A673 (cell line): ENCODE data around the gene PCYT1A. TPM values are rescaled to one million over a fixed set of nuclear protein-coding genes. Genes with fewer than 3 reads are reported as not detected.

Experiments used
- BruUV-seq: library from RNA; stranded (reverse); fragments of 400-500 nt; replicated peaks from 2 replicates; lab custom pipeline; 2021; lab: Mats Ljungman, UMichigan
- CTCF ChIA-PET: fragments of 300-600 bp; sonication (Branson Sonifier 250); formaldehyde crosslinking; loops from one replicate; lab custom pipeline; 2022; ENCODE audit warnings: antibody characterized with exemption; lab: Charles Lee
- POLR2A ChIA-PET: fragments of 300-600 bp; sonication (Branson Sonifier 250); formaldehyde crosslinking; loops from one replicate; lab custom pipeline; 2022; ENCODE audit warnings: antibody characterized with exemption; ENCODE audit not compliant: low non-redundant PET; lab: Charles Lee
- DNase-seq: peaks from one replicate; pipeline ENCODE4 v3.0.0-alpha.2; 2015; ENCODE audit warnings: low spot score
- H3K27ac ChIP-seq: fragments of 200-600 bp; sonication (generic); 2 replicates; pipeline ENCODE4 v1.5.1; 2016; ENCODE audit warnings: mixed run types, low read depth, mild to moderate bottlenecking, mixed read lengths, antibody characterized with exemption, low read length; ENCODE audit not compliant: poor library complexity, severe bottlenecking
- H3K27me3 ChIP-seq: fragments of 200-600 bp; sonication (generic); replicated peaks from 2 replicates; pipeline ENCODE4 v1.6.1; 2017; ENCODE audit warnings: mixed run types, low read depth, mild to moderate bottlenecking, mixed read lengths, antibody characterized with exemption, low read length; ENCODE audit not compliant: insufficient read depth, poor library complexity
- H3K36me3 ChIP-seq: fragments of 200-600 bp; sonication (generic); 2 replicates; pipeline ENCODE4 v1.6.1; 2016; ENCODE audit warnings: mixed run types, mild to moderate bottlenecking, mixed read lengths, antibody characterized with exemption, low read length; ENCODE audit not compliant: insufficient read depth, poor library complexity, severe bottlenecking
- H3K4me1 ChIP-seq: fragments of 200-600 bp; sonication (generic); 2 replicates; pipeline ENCODE4 v1.6.1; 2017; ENCODE audit warnings: mixed run types, mild to moderate bottlenecking, mixed read lengths, antibody characterized with exemption, low read length; ENCODE audit not compliant: insufficient read depth, poor library complexity, severe bottlenecking
- H3K4me3 ChIP-seq: fragments of 200-600 bp; sonication (generic); 2 replicates; pipeline ENCODE4 v1.5.1; 2016; ENCODE audit warnings: low read depth, mixed run types, mild to moderate bottlenecking, mixed read lengths, low read length; ENCODE audit not compliant: poor library complexity, severe bottlenecking
- H3K9me3 ChIP-seq: fragments of 200-600 bp; sonication (generic); 2 replicates; pipeline ENCODE4 v1.6.1; 2016; ENCODE audit warnings: mixed run types, low read depth, mild to moderate bottlenecking, mixed read lengths, antibody characterized with exemption, low read length; ENCODE audit not compliant: poor library complexity, severe bottlenecking
- EZH2 ChIP-seq: fragments of 200-600 bp; sonication (generic); IDR thresholded peaks from 2 replicates; pipeline ENCODE4 v1.6.1; 2017; ENCODE audit warnings: borderline replicate concordance, low read depth, mild to moderate bottlenecking, mixed read lengths, antibody characterized with exemption, low read length; ENCODE audit not compliant: poor library complexity, severe bottlenecking
- intact Hi-C: fragments of 100-400 bp; cut with micrococcal nuclease; formaldehyde crosslinking; loops from one replicate; pipeline ENCODE4 v1.10.0; 2022; ENCODE audit not compliant: unreplicated experiment
- total RNA-seq: library from RNA; stranded (reverse); gene quantifications from 2 replicates; pipeline ENCODE4 v1.2.3, GENCODE V29; 2021
- TF ChIP-seq, protein P1 (sequence below): fragments of 300-800, 200-600 bp; sonication (generic); conservative IDR thresholded peaks from 2 replicates; pipeline ENCODE4 v1.5.1; 2017; ENCODE audit warnings: low read depth, mild to moderate bottlenecking, antibody characterized with exemption, low read length, moderate library complexity, mixed read lengths

PCYT1A gene
- total RNA-seq, 1 experiment from 2014 or later, result 62.3 TPM

DNA sequence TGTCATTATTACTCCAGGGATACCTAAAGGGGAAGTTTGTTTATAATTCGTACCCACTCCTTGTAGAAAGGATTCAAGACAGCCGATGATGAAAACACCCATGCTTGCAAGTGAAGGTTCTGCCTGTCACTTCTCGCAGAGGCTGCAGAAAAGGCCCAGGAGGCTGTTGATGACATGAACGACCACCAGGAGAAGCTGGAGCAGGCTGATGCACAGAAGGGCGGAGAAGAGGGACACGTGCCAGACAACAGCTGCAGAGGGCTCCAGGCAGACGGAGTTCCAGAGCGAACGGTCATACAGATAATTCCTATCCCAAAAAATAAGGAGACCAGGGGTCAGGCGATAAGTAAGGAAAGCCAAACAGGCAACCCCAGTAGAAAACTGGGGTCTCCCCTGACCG lies 36.2 kb upstream of the PCYT1A start:
- Histone ChIP-seq H3K4me1 (no peaks in the 10 kb centered on the region), H3K9me3 (no peaks in the 10 kb centered on the region), H3K27ac (no peak overlapping the region), H3K36me3 (no peaks in the 10 kb centered on the region), H3K27me3 (no peaks in the 10 kb centered on the region), H3K4me3 (no peak overlapping the region)
- no TSS peak for BruUV-seq
- intact Hi-C loops, result no loop called here
- TF ChIP-seq, protein P1, sequence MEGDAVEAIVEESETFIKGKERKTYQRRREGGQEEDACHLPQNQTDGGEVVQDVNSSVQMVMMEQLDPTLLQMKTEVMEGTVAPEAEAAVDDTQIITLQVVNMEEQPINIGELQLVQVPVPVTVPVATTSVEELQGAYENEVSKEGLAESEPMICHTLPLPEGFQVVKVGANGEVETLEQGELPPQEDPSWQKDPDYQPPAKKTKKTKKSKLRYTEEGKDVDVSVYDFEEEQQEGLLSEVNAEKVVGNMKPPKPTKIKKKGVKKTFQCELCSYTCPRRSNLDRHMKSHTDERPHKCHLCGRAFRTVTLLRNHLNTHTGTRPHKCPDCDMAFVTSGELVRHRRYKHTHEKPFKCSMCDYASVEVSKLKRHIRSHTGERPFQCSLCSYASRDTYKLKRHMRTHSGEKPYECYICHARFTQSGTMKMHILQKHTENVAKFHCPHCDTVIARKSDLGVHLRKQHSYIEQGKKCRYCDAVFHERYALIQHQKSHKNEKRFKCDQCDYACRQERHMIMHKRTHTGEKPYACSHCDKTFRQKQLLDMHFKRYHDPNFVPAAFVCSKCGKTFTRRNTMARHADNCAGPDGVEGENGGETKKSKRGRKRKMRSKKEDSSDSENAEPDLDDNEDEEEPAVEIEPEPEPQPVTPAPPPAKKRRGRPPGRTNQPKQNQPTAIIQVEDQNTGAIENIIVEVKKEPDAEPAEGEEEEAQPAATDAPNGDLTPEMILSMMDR, result peak; percentile 41
- TF ChIP-seq EZH2, result no peak
- CTCF ChIA-PET, result no interaction called here
- DNase-seq, result peak; percentile 69
- POLR2A ChIA-PET, result no interaction called here

DNA sequence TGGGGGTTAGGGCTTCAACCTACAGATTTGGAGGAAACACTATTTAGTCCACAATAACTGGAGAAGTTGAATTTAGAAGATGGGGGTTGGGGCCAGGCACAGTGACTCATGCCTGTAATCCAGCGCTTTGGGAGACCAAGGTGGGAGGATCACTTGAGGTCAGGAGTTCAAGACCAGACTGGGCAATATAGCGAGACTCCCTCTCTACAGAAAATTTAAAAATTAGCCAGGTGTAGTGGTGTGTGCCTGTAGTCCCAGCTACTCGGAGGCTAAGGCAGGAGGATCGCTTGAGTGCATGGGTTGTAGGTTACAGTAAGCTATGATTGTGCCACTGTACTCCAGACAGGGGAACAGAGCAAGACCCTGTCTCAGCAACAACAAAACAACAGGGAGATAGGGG lies 35.5 kb upstream of the PCYT1A start:
- H3K4me3 ChIP-seq, result no peak overlapping the region
- no peaks in the 10 kb centered on the region for H3K27me3 ChIP-seq
- intact Hi-C loops, result no loop called here
- H3K27ac ChIP-seq, result no peak overlapping the region
- TF ChIP-seq, protein P1, result no peak
- TF ChIP-seq EZH2, result no peak
- no peaks in the 10 kb centered on the region for H3K9me3 ChIP-seq
- ChIA-PET POLR2A (no interaction called here), CTCF (no interaction called here)
- no peaks in the 10 kb centered on the region for H3K36me3 ChIP-seq
- no peak for DNase-seq
- BruUV-seq, result no TSS peak
- no peaks in the 10 kb centered on the region for H3K4me1 ChIP-seq

DNA sequence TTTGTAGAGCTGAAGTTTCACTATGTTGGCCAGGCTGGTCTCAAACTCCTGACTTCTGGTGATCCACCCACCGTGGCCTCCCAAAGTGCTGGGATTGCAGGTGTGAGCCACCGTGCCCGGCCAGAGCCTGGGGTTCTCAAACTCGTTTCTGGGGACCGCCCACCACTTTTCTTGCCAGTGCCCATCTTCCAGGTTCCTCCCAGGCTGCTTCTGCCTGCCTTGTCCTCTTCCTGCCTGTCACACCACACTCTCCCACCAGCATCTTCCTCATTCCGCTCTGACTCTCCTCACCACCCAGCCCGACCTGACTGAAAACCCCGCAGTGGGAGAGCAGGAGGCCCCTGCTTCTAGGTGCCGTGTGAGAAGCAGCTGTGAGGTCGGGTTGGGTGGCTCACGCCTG lies 33.6 kb upstream of the PCYT1A start:
- BruUV-seq, result no TSS peak
- Histone ChIP-seq H3K27ac (no peak overlapping the region), H3K4me3 (no peak overlapping the region), H3K4me1 (no peaks in the 10 kb centered on the region), H3K36me3 (no peaks in the 10 kb centered on the region), H3K27me3 (no peaks in the 10 kb centered on the region), H3K9me3 (no peaks in the 10 kb centered on the region)
- POLR2A ChIA-PET, result no interaction called here
- no peak for TF ChIP-seq EZH2
- TF ChIP-seq, protein P1, result no peak
- intact Hi-C loops, result no loop called here
- no peak for DNase-seq
- CTCF ChIA-PET, result no interaction called here
